ENCODE measurements around the gene GRM1. TPM values are rescaled to one million over a fixed set of nuclear protein-coding genes. Genes with fewer than 3 reads are reported as not detected.

Gene GRM1
- total and polyA plus RNA-seq, 9 of the 15 experiments (the other 6 are each of a cell fraction or from before 2014, with no cell fraction given): not detected

DNA sequence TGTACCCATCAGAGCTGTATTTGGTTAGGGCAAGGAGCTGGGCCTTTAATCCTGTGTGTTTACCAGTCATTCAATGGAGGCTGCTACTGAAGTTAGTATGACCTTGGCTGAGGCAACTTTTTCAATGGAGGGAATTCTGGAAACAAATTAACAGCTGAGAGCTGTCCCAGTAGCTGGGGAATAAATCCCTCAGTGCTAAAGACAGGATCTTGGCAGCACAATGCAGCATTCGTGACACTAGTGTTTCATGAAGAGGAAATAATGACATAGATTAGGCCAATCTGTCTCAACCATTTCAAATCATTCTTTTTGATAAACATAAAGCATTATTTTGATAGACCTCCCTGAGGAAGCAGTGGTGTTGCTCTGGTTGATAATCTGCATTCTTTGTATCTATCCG, 42.9 kb downstream of the GRM1 start:
- Histone ChIP-seq H3K9me1 (ENCODE audit: control insufficient read depth, insufficient read depth, low read length) (no peaks in the 10 kb centered on the region), H4K20me1 (replicated peaks; ENCODE audit: control insufficient read depth, insufficient read depth, low read length) (no peaks in the 10 kb centered on the region), H2AFZ (ENCODE audit: low read depth, low read length) (no peak overlapping the region), H3K79me2 (ENCODE audit: control insufficient read depth, insufficient read depth, low read length) (no peaks in the 10 kb centered on the region), H3K4me3 (no peak overlapping the region), H3K9me3 (replicated peaks; ENCODE audit: control insufficient read depth, insufficient read depth, low read depth, low read length) (no peaks in the 10 kb centered on the region), H3K27ac (ENCODE audit: extremely low read depth, low read depth, low read length) (no peak overlapping the region), H3K4me1 (replicated peaks in 1 of 2; ENCODE audit: control insufficient read depth in 2 of 2, insufficient read depth in 2 of 2, low read length in 2 of 2) (no peaks in the 10 kb centered on the region), H3K4me2 (ENCODE audit: insufficient read depth, low read length) (no peak overlapping the region), H3K36me3 (ENCODE audit: control insufficient read depth, insufficient read depth, low read length) (no peaks in the 10 kb centered on the region), H3K27me3 (ENCODE audit: control insufficient read depth in 2 of 2, insufficient read depth in 2 of 2, low read length in 2 of 2) (no peaks in the 10 kb centered on the region), H3K9ac (ENCODE audit: insufficient read depth in 1 of 2, low read depth in 2 of 2, low read length in 2 of 2) (no peak overlapping the region)
- FAIRE-seq: no peak
- no TSS peak for BruUV-seq (replicated peaks)
- in situ Hi-C loops (cut with MboI): no loop called here
- 3% methylated on average over 2 of the region's 2 CpGs for WGBS (ENCODE audit: insufficient coverage, low coverage, missing lambda C conversion rate)
- ChIA-PET CTCF (ENCODE audit: low intra/inter-chr PET ratio) (no interaction called here), POLR2A (no interaction called here)
- no peak for ATAC-seq
- TF ChIP-seq, protein P1, sequence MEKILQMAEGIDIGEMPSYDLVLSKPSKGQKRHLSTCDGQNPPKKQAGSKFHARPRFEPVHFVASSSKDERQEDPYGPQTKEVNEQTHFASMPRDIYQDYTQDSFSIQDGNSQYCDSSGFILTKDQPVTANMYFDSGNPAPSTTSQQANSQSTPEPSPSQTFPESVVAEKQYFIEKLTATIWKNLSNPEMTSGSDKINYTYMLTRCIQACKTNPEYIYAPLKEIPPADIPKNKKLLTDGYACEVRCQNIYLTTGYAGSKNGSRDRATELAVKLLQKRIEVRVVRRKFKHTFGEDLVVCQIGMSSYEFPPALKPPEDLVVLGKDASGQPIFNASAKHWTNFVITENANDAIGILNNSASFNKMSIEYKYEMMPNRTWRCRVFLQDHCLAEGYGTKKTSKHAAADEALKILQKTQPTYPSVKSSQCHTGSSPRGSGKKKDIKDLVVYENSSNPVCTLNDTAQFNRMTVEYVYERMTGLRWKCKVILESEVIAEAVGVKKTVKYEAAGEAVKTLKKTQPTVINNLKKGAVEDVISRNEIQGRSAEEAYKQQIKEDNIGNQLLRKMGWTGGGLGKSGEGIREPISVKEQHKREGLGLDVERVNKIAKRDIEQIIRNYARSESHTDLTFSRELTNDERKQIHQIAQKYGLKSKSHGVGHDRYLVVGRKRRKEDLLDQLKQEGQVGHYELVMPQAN (IDR thresholded peaks at IDR 0.05; ENCODE audit: borderline replicate concordance): no peak
- no peak for TF ChIP-seq ZNF436 (CRISPR knock-in tag; IDR thresholded peaks at IDR 0.05)
- TF ChIP-seq ZNF134 (CRISPR knock-in tag; conservative IDR thresholded peaks at IDR 0.05): no peak
- no peak for TF ChIP-seq PHF21A (IDR thresholded peaks at IDR 0.05; ENCODE audit: borderline replicate concordance, low read depth)
- no peak for TF ChIP-seq EHMT2 (IDR thresholded peaks at IDR 0.05)
- TF ChIP-seq, protein P2, sequence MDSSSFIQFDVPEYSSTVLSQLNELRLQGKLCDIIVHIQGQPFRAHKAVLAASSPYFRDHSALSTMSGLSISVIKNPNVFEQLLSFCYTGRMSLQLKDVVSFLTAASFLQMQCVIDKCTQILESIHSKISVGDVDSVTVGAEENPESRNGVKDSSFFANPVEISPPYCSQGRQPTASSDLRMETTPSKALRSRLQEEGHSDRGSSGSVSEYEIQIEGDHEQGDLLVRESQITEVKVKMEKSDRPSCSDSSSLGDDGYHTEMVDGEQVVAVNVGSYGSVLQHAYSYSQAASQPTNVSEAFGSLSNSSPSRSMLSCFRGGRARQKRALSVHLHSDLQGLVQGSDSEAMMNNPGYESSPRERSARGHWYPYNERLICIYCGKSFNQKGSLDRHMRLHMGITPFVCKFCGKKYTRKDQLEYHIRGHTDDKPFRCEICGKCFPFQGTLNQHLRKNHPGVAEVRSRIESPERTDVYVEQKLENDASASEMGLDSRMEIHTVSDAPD (CRISPR knock-in tag; IDR thresholded peaks at IDR 0.05): no peak
- intact Hi-C loops (cut with micrococcal nuclease): no loop called here
- DNase-seq (ENCODE audit: extremely low read depth in 1 of 4, low spot score in 3 of 4): no peak
